ENCODE measurements around the gene ZNF579.

DNA sequence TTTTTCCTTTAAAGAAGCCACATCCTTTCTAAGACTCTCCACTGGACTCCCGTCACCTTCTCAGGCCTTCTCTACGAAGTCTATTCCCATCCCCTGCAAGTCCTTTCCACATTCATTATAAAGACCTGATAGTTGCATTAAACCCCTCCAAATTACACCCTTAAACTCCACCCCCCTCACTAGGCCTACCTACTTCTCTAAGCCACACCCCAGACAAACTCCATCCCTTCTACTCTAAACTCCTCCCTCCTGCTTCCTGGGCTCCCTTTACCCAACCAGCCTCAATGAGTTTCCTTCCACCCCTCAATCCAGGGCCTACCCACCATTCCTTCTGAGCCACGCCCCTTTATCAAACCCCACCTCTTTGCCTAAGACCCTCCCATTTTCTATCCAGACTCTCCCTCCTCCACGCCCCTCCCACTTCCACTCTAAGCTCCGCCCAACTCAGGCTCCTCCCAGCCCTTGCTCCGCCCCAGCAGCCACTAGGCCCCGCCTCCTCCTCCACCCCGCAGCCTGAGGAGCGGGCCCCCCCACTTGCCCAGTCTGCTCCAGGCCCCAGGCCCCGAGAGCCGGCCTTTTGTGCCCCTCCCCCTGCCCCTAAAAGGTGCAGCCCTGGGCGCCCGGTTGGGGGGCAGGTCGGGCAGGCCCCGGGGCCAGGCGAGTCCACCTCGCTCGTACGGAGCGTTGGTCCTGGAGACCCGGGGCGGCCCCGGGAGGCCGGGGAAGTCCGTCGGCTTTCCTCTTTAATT lies 18.2 kb upstream of the ZNF579 start:
- no peak for TF ChIP-seq POLR2A (IDR thresholded peaks at IDR 0.05; ENCODE audit: low read depth)
- no peak for TF ChIP-seq CTCF (IDR thresholded peaks at IDR 0.05)
- TF ChIP-seq POLR2AphosphoS5 (IDR thresholded peaks at IDR 0.05) = peak in 1 of 2 donors; percentile 33
- TF ChIP-seq EP300 (IDR thresholded peaks at IDR 0.05) = no peak
